Fibroblast of peridontal ligament (primary cell): Measurements from ENCODE around the gene ELK4.

Experiments used
- DNase-seq: peaks from one replicate; pipeline ENCODE4 v3.0.0-alpha.2; 2010; ENCODE audit errors: extremely low read depth

ELK4 gene

DNA sequence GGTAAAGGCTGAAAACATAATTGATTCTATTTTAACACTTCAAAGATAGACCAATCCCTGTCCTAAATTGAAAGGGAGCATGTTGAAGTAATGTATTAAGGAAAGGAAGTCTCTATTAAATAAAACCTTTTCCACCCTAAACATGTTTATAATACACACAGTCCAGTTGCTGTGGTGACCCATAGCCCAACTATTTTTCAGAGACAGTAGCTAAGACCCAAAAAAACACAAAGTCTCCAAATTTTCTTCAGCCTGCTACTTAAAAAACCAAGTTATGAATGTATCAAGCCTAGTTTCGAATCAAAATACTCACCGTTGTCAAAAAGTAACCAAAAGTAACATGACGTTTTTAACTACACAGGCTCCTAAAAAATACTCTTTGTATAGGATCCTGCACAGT is 1.6 kb downstream of the ELK4 start:
- DNase-seq: peak; percentile 67

DNA sequence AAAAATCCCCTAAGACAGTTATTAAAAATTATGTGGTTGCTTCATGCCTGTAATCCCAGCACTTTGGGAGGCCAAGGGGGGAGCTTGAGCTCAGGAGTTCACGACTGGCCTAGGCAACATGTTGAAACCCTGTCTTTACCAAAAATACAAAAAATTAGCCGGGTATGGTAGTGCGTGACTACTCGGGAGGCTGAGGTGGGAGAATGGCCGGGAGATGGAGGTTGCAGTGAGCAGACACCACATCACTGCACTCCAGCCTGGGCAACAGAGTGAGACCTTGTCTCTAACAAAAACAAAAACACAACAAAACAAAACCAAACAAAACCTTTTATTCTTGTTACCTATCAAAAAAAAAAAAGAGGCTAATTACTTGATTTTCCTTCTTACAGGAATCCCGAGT is 2.1 kb downstream of the ELK4 start:
- no peak for DNase-seq

DNA sequence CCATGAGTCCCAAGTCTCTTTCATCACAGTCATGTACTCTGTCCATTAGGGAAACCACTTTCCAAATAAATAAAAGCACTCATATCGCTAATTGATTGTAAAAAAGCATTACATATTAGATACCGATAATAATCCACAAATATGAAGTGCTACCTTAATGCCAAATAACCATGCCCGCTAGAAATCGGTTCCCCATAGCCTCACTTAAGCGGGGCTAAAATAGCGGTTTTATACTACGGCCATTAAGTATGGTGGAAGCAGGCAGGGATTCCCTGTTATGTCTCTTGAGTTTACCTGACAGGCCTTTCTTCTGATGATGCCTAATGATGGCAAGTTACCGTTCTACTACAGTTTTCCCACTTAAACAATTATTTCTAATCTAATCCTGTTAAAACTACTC is 3.9 kb downstream of the ELK4 start:
- DNase-seq: no peak

DNA sequence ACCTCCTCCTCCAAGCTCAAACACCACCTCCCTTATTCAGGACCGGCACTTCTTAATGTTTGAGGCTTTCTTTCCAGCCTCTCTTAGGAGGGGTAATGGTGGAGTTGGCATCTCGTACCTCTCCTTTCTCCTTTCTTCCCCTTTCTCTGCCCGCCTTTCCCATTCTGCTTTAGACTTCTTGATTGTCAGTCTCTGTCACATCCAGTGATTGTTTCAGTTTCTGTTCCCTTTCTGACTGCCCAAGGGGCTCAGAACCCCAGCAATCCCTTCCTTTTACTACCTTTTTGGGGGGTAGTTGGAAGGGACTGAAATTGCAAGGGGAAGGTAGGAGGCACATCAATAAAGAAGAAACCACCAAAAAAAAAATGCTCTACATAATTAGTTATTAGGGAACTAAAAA is 5.6 kb downstream of the ELK4 start:
- DNase-seq: no peak

DNA sequence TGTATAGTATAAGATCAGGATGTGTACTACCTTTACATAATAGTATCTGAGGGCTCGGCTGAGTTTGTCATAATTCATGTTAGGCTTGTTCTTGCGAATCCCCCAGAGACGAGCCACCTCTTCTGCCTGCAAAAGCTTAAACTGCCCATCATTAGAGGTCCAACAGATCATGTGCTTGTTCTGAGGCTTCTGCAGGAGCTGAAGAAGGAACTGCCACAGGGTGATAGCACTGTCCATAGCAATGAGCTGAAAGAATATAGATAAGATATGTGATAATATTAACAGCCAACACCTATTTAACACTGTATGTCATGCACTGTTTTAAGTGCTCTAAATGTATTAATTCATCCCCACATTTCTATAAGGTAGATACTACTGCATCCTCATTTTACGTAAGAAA is 8.2 kb downstream of the ELK4 start:
- no peak for DNase-seq

DNA sequence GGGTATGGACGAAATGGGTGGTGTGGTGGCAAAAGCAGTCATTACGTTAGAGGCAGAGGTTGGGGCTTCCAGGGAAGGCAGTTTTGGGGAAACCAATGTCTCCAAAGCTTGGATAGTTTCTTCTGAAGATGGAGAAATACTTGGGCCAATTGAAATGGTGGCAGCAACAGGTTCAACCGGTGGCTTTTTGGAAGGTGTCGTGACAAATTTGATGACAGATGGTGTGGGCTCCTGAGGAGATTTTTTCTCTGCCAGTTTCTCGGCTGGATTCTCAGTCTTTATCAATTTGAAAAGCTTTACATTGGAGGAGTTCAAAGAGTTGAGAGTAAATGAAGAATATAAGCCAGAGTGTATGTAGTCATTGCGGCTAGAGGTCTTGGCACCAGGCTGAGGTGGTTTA is 11.5 kb downstream of the ELK4 start:
- DNase-seq: no peak

DNA sequence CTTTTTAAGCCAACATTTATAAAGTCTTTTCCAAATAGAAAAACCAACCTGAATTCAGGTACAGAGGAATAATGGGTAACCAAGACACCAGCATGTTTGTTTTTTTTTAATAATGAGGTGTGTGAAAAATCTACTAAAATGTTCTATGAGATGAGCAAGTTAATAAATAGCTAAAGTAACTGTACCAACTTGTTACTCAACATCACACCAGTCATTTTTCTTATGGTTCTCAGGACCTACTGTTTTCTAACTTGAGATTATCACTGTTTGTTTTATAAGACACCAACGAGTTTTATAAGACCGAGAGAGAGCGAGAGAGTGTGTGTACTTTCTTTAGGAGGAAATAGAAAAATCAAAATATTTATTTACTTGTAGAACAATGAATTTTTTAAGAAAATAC is 12.4 kb downstream of the ELK4 start:
- no peak for DNase-seq

DNA sequence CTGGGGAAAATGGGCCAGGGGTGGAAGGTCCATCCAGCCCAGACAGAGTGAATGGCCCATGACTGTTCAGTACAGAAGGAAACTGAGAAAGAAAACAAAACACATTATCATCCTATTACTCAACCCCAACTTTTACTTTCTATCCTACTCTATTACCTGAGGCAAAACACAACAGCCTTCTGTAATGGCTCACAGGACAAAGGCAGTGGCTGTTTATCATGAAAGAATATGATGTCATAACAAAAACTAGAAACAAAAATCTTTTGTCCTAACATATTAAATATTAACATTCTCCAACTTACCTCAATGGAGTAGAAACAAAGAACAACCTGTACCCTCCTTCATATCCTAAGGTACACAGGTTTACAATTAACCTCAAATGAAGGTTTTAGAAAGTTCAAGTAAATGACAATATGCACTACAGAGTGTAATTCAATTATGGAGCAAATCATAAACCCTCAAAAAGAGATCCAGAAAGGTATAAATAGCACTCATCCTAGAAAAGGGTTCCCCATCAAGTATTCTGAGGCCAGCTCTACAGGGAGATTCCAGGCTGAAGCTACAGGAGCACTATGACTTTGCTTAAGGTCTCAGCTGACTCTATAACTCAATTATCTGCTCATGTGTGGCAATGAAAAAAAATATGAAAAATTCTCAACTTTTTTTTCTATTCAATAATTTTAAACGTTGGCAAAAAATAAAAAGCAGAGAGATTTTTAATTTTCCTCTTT is 15.1 kb downstream of the ELK4 start:
- DNase-seq: no peak

DNA sequence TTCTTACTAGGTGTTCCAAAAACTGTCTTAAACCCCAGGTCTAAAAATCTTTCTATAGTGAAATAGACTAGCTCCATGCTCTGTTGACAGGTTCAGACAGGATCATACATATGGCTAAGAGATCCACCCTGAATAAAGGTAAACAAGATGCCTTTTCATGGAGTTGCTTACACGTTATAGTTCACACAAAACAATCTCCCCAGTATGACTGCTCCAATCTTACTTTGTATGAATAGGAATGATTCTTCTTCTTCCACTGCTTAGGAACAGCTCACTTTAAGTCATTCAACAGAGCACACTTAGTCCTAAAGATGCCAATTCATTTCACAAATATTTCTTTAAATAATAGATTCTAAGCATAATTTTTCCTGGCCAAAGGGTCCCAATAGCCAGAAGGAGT is 16.0 kb downstream of the ELK4 start:
- DNase-seq: no peak

DNA sequence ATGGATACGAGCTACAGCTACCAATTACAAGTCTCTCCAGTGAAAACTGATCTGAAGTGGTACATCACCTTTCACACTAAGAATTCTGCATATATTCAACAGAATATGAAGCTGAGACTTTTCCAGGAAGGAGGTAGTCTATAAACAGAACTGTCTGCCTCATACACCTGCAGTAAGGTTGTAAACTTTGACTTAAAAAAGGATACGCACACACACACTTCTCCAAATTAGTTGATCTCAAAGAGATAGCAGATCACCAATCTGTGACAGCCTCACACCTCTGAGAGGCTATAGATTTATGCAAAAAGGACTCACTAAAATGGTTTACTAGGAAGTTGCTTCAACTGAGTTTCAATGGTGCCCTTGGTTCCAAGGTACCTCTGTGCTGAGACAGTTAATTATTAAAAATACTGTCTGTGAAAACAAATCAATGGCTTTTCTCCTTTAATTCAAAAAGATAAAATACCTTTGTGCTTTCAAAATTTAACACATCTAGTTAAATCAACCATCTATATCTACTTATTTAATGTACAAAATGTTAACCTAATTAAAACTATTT is 17.9 kb downstream of the ELK4 start:
- DNase-seq: no peak

DNA sequence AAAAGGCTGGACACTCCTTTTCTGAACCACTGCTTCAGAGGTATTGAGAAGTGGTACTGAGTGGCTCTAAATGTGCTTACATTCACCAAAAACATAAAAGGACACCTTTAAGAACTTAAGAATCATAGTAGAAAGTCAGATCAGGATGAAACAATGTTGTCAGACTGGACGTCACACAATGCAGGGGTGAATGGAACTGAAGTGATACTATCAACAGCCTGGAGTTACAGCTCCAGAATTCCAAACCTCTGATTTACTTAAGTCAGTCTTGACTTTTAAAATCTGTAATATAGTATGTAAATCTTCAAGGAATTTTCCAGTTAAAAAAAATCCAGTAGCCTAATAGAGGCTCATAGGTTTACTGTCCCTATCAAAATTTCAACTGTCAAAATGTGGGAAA is 19.3 kb downstream of the ELK4 start:
- no peak for DNase-seq

DNA sequence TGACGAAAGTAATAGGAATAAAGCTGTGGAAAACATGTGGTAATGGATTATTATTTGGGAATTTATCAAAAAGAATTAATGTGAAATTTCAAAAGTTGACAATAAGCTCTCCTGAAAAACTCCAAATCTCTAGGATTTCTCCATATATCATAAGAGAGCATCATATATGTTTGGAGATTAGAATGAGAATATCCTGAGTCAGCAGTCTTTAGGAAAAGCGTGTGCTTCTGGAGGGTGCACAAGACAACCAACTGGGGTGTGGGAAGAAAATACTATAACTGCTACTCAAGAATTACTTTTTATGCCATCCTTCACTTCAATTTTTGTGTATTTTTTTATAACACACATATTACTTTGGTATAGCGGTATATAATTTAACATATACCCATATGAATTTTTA is 19.7 kb downstream of the ELK4 start:
- DNase-seq: no peak

DNA sequence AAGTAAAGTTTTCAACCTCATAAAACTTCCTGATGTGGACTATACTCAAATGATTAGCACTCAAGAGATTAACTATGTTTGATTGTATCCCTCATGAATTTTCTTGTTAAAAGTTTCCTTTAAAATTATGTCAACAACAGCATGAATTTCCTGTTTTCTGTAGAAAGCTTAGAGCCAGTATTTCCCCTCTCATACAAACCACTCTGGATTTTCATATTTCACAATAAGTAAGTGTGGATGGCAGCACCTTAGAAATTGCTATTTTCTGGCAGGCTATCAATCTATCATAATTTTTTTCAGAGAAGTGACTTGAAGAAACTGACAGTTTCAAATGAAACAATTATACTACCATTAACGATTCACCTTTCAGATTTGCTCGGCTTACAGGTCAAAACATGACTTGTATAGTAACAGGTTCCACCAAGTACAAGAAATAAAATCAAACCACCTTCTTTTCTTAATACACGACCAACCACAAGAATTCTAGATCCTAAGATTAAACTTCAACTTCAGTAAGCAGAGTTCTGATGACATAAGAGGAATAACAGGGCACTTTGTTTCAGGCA is 20.8 kb downstream of the ELK4 start:
- DNase-seq: no peak

DNA sequence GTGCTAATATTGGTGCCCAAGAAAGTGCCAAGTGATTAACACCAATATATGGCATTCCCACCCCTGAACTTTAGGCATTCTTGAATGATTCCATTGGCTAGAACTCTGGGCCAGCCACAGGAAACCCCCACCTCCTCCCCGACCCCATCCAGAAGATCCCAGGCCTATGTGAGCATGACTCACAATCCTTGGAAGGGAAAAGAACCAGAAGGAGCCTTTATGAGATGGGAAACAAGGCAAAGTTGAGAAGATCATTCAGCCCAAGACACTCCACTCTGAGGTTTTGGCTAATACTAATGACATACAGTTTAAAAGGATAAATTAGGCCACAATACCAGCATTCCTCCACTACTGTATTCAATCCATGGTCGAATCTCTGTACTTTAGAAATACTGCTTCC is 21.8 kb downstream of the ELK4 start:
- DNase-seq: peak; percentile 36

DNA sequence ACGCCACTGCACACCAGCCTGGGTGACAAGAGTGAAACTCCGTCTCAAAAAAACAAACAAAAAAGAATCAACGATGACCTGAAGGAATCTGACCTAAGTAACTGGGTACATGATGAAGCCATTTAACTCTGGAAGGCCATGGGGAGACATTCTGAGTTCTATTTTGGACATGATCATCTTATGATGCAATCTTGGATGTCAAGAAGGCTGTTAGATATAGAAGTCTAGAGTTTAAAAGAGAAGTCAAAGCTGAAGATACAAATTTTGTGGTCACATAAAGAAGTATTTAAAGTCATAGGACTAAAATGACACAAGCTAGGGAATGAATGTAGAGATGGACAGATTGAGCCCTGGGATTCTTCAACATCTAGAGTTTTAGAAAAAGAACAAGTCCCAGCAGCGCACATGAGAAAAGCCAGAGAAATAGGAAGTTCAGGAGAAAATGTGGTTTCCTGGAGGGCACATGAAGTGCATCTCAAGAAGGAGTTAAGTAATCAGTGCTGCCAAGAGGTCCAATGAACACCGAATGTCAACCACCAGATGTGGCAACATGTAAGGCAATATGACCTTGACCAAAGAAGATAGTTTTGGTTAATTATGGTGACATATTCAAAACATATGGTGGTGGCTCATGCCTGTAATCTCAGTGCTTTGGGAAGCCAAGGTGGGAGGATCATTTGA is 26.8 kb downstream of the ELK4 start:
- peak; percentile 59 for DNase-seq

DNA sequence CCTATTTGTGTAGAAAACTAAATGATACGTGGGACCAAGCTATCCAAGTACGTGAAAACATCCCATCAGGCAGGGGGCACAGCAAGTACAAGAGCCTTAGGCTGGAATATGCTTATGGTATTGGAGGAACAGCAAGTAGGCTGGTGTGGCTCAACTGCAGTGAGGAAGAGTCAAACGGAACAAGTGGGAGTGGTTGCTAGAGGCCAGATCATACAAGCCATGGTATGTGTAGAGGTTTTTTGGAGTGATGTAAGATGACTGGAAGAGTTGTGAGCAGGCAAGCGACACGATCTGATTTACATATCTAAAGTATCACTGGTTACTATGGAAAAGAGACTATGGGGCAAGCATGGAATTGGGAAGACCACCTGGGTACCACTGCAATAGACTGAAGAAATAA is 27.8 kb downstream of the ELK4 start:
- no peak for DNase-seq

DNA sequence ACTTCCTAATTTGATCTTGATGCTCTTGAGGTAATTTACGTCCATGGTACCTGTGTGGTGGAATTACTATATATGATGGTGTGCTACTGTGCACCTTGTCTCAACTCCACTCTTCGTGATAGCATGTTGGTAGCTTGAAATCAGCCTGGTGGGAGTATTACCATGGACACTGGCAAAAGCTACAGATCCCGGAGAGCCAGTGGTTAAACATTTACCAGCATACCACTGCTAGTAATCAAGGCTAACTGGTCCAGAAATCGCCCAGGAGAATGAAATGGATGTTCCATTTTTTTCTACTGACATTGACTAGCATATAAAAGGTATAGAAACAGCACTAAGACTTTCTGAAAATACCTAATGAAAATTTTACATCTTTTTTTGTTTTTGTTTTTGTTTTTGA is 30.6 kb downstream of the ELK4 start:
- DNase-seq: no peak

DNA sequence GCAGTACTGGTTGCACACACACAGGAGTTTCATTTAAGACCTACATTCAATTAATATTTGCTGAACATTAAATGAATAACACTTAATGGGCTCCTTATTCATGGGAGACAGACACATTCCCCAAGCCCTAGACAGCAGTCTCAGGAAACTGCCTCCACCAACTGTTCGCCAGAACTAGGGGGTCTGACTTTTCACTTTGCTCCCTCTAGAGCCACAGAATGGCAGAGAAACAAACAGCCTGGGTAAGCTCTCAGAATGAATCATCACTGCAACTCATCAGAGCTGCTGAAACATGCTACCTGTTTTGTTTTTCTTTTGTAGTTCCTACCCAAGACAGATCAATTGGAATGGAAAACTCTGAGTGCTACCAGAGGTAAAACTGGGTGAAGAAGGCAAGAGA is 31.7 kb downstream of the ELK4 start:
- peak; percentile 59 for DNase-seq

DNA sequence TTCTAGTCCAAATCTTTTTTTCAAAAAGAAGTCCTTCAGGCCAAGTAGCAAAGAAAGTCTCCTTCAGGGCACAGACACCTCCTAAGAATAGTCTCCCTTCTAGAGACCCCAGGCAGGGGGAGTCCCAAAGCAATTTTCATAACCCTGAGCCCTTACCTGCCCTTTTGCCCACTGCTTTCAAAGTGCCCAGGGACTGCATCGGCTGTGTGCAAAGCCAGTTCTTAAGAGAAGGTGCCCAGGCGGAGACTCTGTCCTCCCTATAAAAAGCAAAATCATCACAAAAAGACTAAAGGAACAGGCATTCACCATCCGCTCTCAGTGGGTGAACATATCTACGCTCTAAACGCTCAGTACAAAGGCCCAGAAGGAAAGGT is 32.2 kb downstream of the ELK4 start:
- DNase-seq: no peak

DNA sequence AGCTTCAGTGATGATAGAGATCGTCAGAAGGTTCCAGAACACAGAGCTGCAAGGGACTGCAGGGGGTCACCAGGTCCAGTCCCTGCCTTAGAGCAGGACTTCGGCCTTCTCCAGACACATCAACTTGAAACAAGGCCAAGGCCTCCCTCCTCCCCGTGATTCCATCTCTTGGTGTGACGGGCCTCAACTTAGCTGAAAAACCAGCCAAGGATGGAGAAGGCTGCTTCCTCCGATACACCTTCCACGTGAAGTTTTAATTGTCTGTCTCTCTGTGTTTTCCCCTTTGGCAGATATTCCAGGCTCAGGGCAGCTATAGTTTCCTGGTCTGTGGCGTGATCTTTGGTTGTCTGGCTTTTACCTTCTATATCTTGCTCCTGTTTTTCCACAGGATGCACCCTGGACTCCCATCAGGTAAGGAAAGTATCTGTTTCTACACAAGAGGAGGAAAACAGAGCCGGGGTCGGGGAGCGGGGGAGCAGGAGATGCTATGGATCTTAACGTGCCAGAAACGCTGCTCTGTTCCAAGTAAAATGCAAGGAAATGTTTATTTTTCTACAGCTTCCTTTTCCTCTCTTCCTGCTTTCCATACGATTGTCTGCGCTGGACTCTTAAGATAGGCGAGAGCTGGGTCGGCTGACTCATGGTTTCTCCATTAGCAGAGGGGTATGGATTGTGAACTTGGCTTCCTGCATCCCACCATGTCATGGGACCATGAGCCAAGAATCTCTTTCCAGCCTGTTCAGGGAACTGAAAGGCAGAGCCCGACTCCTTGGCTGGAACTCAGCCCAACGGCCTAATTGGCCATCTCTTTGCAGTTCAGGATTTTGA is 32.8 kb downstream of the ELK4 start:
- peak; percentile 98 for DNase-seq

DNA sequence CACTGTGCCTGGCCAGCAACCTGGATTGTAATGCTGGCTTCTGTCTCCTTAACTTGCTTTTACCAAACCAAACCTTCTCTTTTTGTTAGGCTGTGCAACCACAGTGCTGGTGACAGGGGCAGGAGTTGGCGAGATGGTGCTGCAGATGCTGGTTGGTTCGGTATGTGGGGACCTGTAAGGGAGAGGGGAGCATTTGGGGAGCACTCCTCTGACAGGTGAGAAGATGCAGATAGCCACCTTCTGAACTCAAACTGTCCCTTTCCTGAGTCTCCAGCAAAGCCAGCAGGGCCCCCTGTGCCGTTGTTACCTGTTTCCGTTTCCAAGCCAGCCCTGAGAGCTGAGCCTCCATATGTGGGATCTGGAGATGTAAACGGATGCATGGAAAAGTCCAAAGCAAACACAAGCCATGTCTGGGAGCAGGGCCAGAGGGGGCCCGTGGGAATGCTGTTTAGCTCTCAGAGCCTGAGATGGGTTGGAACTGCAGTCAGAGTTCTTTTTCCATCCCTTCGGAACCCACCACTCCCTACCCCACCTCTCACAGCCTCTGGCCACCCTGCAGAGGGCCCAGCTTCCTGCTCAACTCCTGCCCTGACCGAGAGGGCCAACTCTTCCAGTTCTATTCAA is 34.0 kb downstream of the ELK4 start:
- peak; percentile 81 for DNase-seq

DNA sequence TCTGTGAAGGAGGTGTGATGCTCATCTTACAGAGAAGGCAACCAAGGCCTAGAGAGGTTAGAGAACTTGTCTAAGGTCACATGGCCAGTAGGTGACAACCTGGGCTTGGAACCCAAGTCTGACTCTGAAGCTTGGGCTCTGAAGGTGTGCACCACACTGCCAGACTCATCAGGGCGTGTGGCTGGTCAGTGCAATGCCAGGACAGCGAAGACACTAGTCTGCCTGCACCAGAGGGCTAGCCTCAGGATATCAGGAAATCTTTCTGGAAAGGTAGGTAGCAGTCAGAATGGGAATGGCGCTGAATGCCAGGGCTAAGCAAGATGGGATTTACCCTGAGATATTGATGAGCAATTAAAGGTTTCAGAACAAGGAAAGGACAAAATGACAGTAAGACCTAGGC is 34.9 kb downstream of the ELK4 start:
- DNase-seq: no peak
